Measurements from ENCODE around the gene IL10RA.

- no peak for TF ChIP-seq CTCF (IDR thresholded peaks at IDR 0.05)
- no peak for TF ChIP-seq POLR2A (IDR thresholded peaks at IDR 0.05)
These were observed 39.9 kb upstream of the IL10RA start for GRCh38 chr11:117946156-117946841.
